Stimulated activated effector memory CD8-positive, alpha-beta T cell treated with anti-CD3 and anti-CD28 coated beads, Interleukin-12 subunit alpha, Interleukin-12 subunit beta, amount 100 ng/mL, for 72 hours (primary cell): ENCODE data around the gene DDB1.

Experiments used
- ATAC-seq: fragments of 150-1000 bp; cut with Tn5 transposase; 2 replicates; pipeline ENCODE4 v1.10.0; 2021
- DNase-seq, 2 donors: peaks; one replicate each; pipeline ENCODE4 v3.0.0; 2021 to 2022; ENCODE audit warnings: low spot score in 2 of 2
- H3K27ac Mint-ChIP-seq: one replicate; pipeline ENCODE4 v1.8.0; 2022; ENCODE audit warnings: mild to moderate bottlenecking, mixed read lengths
- H3K36me3 Mint-ChIP-seq: one replicate; pipeline ENCODE4 v1.8.0; 2022; ENCODE audit warnings: mild to moderate bottlenecking, mixed read lengths
- H3K4me1 Mint-ChIP-seq: one replicate; pipeline ENCODE4 v1.8.0; 2022; ENCODE audit warnings: mixed read lengths
- H3K4me3 Mint-ChIP-seq: one replicate; pipeline ENCODE4 v1.8.0; 2022; ENCODE audit warnings: mild to moderate bottlenecking, mixed read lengths
- H3K9me3 Mint-ChIP-seq: one replicate; pipeline ENCODE4 v1.8.0; 2022; ENCODE audit warnings: mixed read lengths

Gene DDB1

DNA sequence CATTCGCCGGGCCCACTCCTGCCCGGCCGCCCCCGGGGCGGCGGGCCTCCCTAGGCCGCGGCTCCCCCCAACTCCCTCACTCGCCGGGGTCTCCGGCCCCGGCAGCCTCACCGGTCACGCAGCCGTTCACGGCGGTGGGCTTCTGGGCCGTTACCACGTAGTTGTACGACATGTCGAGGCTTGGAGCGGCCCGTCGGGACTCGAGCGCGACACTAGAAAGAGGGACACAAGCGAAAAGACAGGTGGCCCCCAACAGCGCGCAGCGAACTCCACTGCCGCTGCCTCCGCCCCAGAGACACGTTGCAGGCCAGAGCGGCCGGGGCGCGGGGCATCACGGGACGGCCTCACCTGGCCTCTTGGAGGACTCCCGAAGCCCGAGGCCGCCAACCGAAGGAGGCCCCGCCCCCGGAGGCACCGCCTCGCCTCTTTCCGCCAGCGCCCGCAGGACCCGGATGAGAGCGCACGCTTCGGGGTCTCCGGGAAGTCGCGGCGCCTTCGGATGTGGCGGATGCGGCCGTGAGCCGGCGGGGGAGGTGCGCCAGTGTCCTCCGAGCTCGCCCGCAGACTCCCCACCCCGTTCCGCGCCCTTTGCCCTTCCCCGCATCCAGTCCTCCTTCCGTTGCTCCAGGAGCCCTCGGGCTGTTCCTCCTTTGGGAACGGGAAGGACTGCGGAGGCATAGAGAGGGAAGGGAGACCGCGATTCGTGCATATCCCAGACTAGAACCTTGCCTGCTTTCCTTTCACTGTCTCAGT is at the start of gene DDB1, which contains the start of gene TKFC:
Gene DDB1, minus strand, starts transcription at position 309 of the 753 bp plus-strand sequence. Its CDS starts 137 bp downstream, at position 172.
Gene TKFC, plus strand, starts transcription at position 432 of the 753 bp plus-strand sequence. CDS start 1,501 bp downstream, outside the sequence.
- H3K27ac Mint-ChIP-seq = peak within 1 kb of the TSS; percentile 99
- ATAC-seq (peak; percentile 95), DNase-seq (peak; percentile 96 to 98)
- peak within 1 kb of the TSS; percentile 98 for H3K4me3 Mint-ChIP-seq
- H3K9me3 Mint-ChIP-seq = no peaks in the 10 kb centered on the region
- peaks cover 66% of the 10 kb centered on the region for H3K4me1 Mint-ChIP-seq
- no peaks in the 10 kb centered on the region for H3K36me3 Mint-ChIP-seq

DNA sequence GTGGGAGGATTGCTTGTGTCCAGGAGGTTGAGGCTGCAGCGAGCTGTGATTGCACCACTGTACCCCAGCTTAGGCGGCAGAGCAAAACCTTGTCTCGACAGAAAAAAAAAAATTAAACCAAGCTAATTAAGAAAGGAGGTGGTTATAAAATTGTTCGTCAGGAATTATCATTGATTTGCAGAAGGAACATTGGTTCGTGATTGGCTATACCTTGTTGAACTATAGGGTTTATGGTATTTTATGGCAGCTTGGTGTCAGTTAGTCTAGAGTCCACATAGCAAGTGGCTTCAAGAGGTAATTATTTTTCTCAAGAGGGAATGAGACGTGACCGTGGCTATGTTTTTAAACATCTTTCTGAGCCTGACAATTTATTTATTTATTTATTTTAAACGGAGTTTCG is 48.0 kb upstream of the DDB1 start:
- no peak for ATAC-seq
- H3K36me3 Mint-ChIP-seq = peaks cover 10% of the 10 kb centered on the region
- H3K9me3 Mint-ChIP-seq = no peaks in the 10 kb centered on the region
- peaks cover 6% of the 10 kb centered on the region for H3K4me1 Mint-ChIP-seq
- no peak overlapping the region for H3K27ac Mint-ChIP-seq
- no peak for DNase-seq
- H3K4me3 Mint-ChIP-seq = no peak overlapping the region

DNA sequence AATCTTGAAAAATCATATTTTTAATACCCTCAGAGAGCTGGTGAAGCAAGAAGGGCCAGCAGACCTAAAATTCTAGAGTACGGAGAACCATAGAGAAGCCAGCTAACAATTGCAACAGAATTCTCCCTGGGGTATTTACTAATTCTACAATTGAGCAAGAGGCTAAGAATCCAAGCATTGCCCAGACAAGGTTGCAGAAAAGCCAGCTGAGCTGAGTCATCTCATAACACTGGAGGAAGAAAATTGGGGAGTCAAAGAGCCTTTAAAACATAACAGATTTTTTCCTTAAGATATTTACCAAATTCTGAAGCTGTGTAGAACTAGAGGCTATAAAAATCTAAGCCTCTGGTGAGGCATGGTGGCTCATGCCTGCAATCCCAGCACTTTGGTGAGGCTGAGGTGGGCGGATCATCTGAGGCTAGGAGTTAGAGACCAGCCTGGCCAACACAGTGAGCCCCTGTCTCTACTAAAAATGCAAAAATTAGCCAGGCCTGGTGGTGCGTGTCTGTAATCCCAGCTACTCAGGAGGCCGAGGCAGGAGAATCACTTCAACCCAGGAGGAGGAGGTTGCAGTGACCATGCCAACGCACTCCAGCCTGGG is 45.9 kb upstream of the DDB1 start:
- Mint-ChIP-seq H3K27ac (no peak overlapping the region), H3K36me3 (peaks cover 25% of the 10 kb centered on the region), H3K4me1 (no peaks in the 10 kb centered on the region), H3K4me3 (no peak overlapping the region), H3K9me3 (no peaks in the 10 kb centered on the region)
- DNase-seq = no peak
- no peak for ATAC-seq

DNA sequence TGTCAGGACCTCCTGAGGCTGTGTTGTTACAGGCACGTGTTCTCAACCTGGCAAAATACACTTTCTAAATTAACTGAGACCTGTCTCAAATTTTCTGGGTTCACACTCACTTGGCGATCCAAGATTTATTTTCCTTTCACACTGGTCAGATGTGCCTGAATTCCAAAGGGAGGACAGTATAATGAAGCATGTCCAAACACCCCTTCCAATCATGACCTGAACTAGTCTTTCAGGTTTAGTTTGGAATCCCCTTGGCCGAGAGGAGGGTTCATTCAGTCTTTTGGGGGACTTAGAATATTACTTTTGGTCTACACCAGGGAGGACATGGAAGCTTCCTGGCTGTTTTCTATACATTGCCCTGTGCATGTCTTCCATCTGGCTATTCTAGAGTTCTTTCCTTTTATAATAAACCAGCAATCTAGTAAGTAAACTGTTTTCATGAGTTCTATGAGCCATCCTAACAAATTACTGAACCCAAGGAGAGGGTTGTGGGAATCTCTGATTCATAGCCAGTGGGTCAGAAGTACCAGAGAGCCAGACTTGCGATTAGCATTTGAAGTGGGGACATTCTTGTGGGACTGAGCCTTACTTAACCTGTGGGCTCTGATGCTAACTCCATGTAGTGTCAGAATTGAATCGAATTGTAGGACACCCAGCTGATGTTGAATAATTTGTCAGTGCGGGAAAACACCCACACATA is 44.7 kb upstream of the DDB1 start:
- no peak overlapping the region for H3K27ac Mint-ChIP-seq
- H3K4me1 Mint-ChIP-seq = no peaks in the 10 kb centered on the region
- DNase-seq (no peak), ATAC-seq (no peak)
- peaks cover 27% of the 10 kb centered on the region for H3K36me3 Mint-ChIP-seq
- no peaks in the 10 kb centered on the region for H3K9me3 Mint-ChIP-seq
- H3K4me3 Mint-ChIP-seq = no peak overlapping the region

DNA sequence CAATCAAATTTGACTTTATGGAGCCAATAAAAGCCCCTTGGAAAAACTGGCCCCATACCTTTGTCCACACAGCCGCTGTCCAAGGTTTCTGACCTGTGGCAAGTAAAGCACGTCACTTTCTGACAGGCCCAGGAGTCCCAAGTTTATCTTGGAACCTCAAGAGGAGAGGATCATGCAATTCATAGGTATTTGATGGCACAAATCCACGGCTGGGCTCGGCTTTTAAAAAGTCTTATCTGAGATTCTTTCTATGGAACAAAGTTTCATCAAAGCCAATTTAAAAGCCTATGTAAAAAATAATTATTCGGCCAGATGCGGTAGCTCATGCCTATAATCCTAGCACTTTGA is 42.8 kb upstream of the DDB1 start:
- H3K9me3 Mint-ChIP-seq = no peaks in the 10 kb centered on the region
- no peak overlapping the region for H3K27ac Mint-ChIP-seq
- ATAC-seq (no peak), DNase-seq (no peak)
- peaks cover 39% of the 10 kb centered on the region for H3K36me3 Mint-ChIP-seq
- no peak overlapping the region for H3K4me3 Mint-ChIP-seq
- no peaks in the 10 kb centered on the region for H3K4me1 Mint-ChIP-seq

DNA sequence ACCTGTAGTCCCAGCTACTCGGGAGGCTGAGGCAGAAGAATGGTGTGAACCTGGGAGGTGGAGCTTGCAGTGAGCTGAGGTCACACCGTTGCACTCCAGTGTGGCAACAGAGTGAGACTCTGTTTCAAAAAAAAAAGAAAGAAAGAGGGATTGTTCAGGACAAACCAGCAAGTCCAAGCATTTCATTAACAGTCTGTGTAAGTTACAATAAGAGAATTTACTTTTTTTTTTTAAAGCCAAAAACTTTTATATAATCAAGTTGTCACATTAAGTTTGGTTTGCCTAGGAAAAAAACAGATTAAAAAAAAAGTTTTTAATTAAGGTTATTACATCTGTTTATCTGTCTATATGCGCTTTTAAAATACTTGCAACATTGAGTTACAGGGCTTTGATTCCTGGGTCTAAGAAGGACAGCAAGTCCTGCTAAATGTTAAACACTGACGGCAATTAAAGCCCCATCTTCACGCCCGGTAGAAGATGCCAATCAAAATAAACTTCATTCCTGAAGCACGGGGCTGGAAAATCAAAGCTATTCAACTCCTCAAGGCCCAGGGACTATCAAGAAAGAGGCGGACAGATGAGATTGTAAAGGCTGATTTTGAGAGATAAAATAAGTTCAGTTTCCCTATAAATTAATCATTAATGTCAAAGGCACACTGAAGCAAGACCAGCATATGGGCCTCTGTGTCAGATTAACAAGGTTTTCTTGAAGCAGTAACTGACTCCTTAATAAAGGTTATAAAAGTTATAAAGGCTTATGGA is 39.9 kb upstream of the DDB1 start:
- Mint-ChIP-seq H3K27ac (peak overlapping the region; percentile 50), H3K9me3 (no peaks in the 10 kb centered on the region), H3K4me1 (peaks cover 10% of the 10 kb centered on the region), H3K36me3 (peaks cover 68% of the 10 kb centered on the region), H3K4me3 (no peak overlapping the region)
- ATAC-seq (no peak), DNase-seq (no peak)

DNA sequence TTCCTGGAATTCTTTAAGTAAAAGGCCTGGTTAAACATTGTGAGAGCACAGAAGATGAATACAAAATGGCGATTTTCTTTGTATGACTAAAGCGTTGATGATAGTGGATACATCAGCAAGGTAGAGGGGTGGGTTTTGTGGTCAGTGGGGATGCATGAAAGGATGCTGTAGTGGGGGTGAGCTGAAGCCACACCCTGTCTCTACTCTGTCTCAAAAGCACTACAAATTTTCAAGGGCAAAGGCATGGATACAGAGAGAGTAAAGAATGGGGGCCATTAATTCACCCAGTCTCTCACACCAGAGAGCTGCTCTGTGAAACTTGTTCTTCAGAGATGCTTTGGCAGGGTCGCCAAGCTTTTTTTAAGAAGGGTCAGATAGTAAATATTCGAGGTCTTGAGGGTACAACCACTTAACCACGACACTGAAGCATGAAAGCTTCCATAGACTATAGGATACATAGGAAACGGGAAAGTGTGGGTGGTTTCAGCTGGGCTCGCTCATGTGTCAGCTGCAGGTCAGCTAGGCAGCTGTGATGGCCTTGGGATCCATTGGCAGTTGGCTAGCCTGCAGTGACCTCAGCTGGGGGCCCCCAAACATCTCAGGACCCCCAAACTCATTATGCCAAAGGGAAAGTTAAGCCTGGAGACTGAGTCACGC is 37.6 kb upstream of the DDB1 start:
- H3K9me3 Mint-ChIP-seq = no peaks in the 10 kb centered on the region
- no peak overlapping the region for H3K4me3 Mint-ChIP-seq
- peaks cover 10% of the 10 kb centered on the region for H3K4me1 Mint-ChIP-seq
- DNase-seq = no peak
- H3K36me3 Mint-ChIP-seq = peaks cover 81% of the 10 kb centered on the region
- peak overlapping the region; percentile 89 for H3K27ac Mint-ChIP-seq
- ATAC-seq = peak; percentile 73

DNA sequence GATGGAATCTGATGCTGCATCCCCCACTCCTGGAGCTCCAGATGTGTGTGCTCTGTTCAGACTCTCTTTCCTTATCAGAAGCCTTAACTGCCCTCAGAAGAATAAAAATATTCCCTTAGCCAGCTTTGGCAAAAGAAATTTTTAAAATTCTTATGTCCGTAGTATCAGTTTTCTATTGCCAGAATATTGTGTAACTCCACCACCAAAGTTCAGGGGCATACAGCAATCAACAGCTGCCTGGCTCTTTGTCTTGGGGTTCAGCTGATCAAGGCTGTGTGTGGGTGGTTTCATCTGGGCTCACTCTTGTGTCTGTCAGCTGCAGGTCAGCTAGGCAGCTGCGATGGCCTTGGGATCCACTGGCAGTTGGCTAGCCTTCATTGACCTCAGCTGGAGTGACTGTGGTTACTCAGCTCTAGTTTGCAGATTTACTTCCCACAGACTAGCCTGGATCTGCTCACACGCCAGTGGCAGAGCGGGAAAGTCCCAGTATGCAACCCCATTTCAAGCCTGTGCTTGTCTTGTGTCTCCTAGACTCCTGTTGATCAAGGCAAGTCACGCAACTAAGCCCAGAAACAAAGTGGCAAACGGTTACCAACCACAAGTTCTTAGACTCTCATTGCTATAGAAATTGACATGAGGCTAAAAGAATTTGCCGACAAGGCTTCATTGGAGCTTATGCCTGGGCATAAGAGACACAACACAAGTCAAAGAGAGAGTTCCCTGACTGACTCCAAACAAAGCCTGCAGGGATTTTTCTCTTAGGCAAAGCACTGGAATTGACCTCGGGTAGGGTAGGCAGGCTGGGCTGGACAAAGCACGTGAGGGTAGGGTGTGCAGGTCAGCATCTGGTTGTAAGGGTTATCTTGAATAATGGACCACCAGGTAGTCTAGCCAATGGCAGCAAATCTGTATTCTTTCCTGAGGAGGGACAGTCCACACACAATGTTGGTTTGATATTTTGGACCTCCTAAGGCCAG is 36.8 kb upstream of the DDB1 start:
- no peak for ATAC-seq
- DNase-seq = no peak
- no peak overlapping the region for H3K4me3 Mint-ChIP-seq
- H3K27ac Mint-ChIP-seq = peak overlapping the region; percentile 89
- H3K4me1 Mint-ChIP-seq = peaks cover 10% of the 10 kb centered on the region
- H3K9me3 Mint-ChIP-seq = no peaks in the 10 kb centered on the region
- H3K36me3 Mint-ChIP-seq = peaks cover 82% of the 10 kb centered on the region

DNA sequence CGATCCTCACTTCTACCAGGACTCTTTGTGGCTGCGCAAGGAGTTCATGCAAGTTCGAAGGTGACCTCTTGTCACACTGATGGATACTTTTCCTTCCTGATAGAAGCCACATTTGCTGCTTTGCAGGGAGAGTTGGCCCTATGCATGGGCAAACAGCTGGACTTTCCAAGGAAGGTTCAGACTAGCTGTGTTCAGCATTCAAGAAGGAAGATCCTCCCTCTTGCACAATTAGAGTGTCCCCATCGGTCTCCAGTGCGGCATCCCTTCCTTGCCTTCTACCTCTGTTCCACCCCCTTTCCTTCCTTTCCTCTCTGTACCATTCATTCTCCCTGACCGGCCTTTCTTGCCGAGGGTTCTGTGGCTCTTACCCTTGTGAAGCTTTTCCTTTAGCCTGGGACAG is 35.7 kb upstream of the DDB1 start:
- peaks cover 12% of the 10 kb centered on the region for H3K4me1 Mint-ChIP-seq
- H3K4me3 Mint-ChIP-seq = no peak overlapping the region
- peaks cover 85% of the 10 kb centered on the region for H3K36me3 Mint-ChIP-seq
- H3K9me3 Mint-ChIP-seq = no peaks in the 10 kb centered on the region
- no peak for ATAC-seq
- no peak for DNase-seq
- H3K27ac Mint-ChIP-seq = peak overlapping the region; percentile 29

DNA sequence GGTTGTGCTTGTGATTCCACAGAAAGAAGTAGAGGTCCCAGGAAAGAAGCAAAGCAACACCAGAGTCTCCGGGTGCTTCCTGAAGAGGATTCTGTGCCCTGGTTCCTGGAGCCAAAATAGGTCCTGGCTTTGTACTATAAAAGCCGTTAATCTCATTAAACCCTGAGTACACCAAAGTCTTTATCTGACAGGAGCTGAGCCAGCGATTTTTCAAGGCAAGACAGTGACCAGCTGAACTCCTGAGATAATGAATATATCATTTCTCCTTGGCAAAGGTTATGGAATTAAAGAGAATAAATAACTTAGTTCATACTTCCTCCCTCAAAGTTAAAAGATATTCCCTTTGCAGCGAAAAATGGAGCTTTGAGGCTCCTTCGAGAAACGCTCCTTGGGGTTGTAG is 34.5 kb upstream of the DDB1 start:
- no peak for DNase-seq
- ATAC-seq = no peak
- Mint-ChIP-seq H3K9me3 (no peaks in the 10 kb centered on the region), H3K27ac (peak overlapping the region; percentile 10), H3K4me3 (no peak overlapping the region), H3K36me3 (peaks cover 91% of the 10 kb centered on the region), H3K4me1 (peaks cover 25% of the 10 kb centered on the region)

DNA sequence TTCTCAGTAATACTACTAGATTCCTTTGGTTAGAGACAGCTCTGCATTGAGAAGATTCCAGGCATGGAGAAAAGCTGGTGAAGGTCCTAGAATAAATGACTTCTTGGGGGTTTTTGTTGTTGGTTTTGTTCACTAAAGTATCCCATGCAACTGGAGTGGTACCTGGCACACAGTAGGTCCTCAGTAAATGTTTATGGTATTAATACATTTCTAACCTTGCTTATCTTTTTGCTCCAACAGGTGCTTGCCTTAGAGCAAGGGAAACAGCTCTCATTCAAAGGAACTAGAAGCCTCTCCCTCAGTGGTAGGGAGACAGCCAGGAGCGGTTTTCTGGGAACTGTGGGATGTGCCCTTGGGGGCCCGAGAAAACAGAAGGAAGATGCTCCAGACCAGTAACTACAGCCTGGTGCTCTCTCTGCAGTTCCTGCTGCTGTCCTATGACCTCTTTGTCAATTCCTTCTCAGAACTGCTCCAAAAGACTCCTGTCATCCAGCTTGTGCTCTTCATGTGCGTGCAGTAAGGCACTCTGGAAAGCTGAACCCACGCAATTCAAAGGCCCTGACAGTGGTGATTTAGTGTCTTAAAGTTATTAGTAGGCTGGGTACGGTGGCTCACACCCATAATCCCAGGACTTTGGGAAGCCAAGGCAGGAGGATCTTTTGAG is 31.2 kb upstream of the DDB1 start:
- peaks cover 78% of the 10 kb centered on the region for H3K36me3 Mint-ChIP-seq
- peaks cover 20% of the 10 kb centered on the region for H3K4me1 Mint-ChIP-seq
- peak overlapping the region; percentile 98 for H3K4me3 Mint-ChIP-seq
- H3K27ac Mint-ChIP-seq = no peak overlapping the region
- no peaks in the 10 kb centered on the region for H3K9me3 Mint-ChIP-seq
- DNase-seq = no peak
- ATAC-seq = no peak

DNA sequence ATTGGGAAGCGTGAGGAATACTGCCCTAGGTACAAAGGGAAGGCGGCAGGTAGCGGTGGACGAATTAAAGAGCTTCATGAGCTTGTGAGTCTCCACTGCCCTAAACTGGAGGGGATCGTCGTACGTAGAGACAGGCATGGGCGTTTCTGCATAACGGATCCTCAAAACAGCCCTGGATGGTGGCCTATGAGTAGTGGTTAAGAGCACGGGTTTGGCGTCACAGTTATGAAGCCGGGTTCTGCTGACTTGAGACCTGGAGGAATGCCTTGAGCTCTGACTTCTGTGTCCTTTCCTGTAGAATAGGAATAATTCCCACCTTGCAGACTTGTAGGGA is 29.6 kb upstream of the DDB1 start:
- no peaks in the 10 kb centered on the region for H3K9me3 Mint-ChIP-seq
- ATAC-seq (peak; percentile 37), DNase-seq (peak in 1 of 2 donors; percentile 8)
- peaks cover 20% of the 10 kb centered on the region for H3K4me1 Mint-ChIP-seq
- H3K4me3 Mint-ChIP-seq = peak overlapping the region; percentile 98
- peak overlapping the region; percentile 98 for H3K27ac Mint-ChIP-seq
- H3K36me3 Mint-ChIP-seq = peaks cover 62% of the 10 kb centered on the region

DNA sequence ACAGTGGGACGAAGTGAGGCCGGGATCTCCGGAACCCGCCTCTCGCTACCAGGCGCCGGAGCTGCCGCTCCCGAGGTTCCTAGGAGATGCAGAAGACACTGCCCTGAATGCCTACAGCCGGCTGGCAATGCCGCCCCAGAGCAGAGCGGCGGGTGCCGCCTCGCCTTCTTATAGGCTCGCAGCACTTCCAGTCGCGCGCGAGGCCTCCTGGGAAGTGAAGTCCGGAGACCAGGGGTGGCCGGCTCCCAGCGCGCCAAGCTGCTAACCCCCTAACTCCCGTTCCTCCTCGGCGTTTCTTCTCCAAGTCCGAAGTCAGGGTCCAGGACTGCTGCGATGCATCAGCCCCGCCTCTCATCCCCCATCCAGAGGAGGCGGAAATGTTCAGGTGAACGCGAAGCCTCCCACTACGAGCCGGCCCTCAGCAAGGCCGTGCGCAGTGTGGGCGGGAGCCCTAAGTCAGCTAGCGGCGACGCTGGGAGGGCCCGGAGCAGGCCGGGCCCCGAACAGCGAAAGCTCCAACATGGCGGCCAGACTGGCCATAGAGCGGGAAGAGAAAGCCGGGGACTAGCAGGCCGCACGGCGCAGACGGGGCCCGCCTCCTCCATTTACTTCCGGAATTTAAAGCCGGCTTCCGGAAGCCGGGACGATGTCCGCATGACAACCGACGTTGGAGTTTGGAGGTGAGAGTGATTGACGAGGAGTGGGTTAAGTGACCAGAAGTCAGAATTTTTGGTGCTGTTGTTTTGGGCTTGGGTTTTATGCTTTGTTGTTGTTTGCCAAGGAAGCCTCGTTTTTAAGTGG is 29.0 kb upstream of the DDB1 start, which contains the start of the genes CYB561A3 and TMEM138:
Gene CYB561A3, minus strand, starts transcription at position 142 of the 801 bp plus-strand sequence. CDS start 5,169 bp downstream, outside the sequence.
Gene TMEM138, plus strand, starts transcription at position 634 of the 801 bp plus-strand sequence. CDS start 2,017 bp downstream, outside the sequence.
- peaks cover 57% of the 10 kb centered on the region for H3K36me3 Mint-ChIP-seq
- peak within 1 kb of the TSS; percentile 98 for H3K4me3 Mint-ChIP-seq
- DNase-seq = peak; percentile 75 to 93
- H3K27ac Mint-ChIP-seq = peak within 1 kb of the TSS; percentile 98
- ATAC-seq = peak; percentile 97
- H3K4me1 Mint-ChIP-seq = peaks cover 20% of the 10 kb centered on the region
- no peaks in the 10 kb centered on the region for H3K9me3 Mint-ChIP-seq
